HepG2 (cell line): ENCODE results near the gene RPS2. TPM values are rescaled to one million over a fixed set of nuclear protein-coding genes. Genes with fewer than 3 reads are reported as not detected.

Experiments
- ATRX ChIP-seq: sonication (generic); formaldehyde crosslinking; IDR thresholded peaks from 2 replicates; pipeline ENCODE4 v1.4.0; 2020; ENCODE audit warnings: missing genetic modification reagents, borderline replicate concordance
- CEBPZ ChIP-seq: IDR thresholded peaks from 2 replicates; pipeline ENCODE4 v1.6.1; 2012; ENCODE audit warnings: low read length, improper control_type of control experiment
- DZIP1 ChIP-seq: sonication (generic); formaldehyde crosslinking; IDR thresholded peaks from 2 replicates; pipeline ENCODE4 v1.5.0; 2020; ENCODE audit warnings: mild to moderate bottlenecking, missing genetic modification reagents
- ETV5 ChIP-seq: IDR thresholded peaks from 2 replicates; pipeline ENCODE4 v1.6.1; 2018; ENCODE audit warnings: missing biosample characterization, missing genetic modification reagents, inconsistent platforms, borderline replicate concordance
- KAT7 ChIP-seq: IDR thresholded peaks from 2 replicates; pipeline ENCODE4 v1.6.1; 2018; ENCODE audit warnings: borderline replicate concordance, missing compliant biosample characterization
- POLR2G ChIP-seq: fragments of 200-400 bp; formaldehyde crosslinking; IDR thresholded peaks from 2 replicates; pipeline ENCODE4 v1.6.1; 2018; ENCODE audit warnings: mild to moderate bottlenecking, low read depth, low read length, moderate library complexity
- RORA ChIP-seq: sonication (generic); formaldehyde crosslinking; IDR thresholded peaks from 2 replicates; pipeline ENCODE4 v1.5.0; 2020; ENCODE audit warnings: mild to moderate bottlenecking, missing genetic modification reagents, moderate library complexity
- SAP130 ChIP-seq: IDR thresholded peaks from 2 replicates; pipeline ENCODE4 v1.6.1; 2016; ENCODE audit warnings: low read depth
- SIX4 ChIP-seq: sonication (generic); formaldehyde crosslinking; IDR thresholded peaks from 2 replicates; pipeline ENCODE4 v1.4.0; 2020; ENCODE audit warnings: missing genetic modification reagents
- ZMAT3 ChIP-seq: sonication (generic); formaldehyde crosslinking; conservative IDR thresholded peaks from 2 replicates; pipeline ENCODE4 v1.7.0; 2021; ENCODE audit warnings: missing genetic modification reagents
- ZNF251 ChIP-seq: sonication (generic); formaldehyde crosslinking; IDR thresholded peaks from 2 replicates; pipeline ENCODE4 v1.9.0; 2021; ENCODE audit warnings: mild to moderate bottlenecking, missing genetic modification reagents
- ZNF354B ChIP-seq: sonication (generic); formaldehyde crosslinking; IDR thresholded peaks from 2 replicates; pipeline ENCODE4 v1.8.0; 2022; ENCODE audit warnings: mild to moderate bottlenecking, missing genetic modification reagents
- ZNF816 ChIP-seq: sonication (generic); formaldehyde crosslinking; IDR thresholded peaks from 2 replicates; pipeline ENCODE4 v1.8.0; 2022; ENCODE audit warnings: missing genetic modification reagents, mild to moderate bottlenecking, borderline replicate concordance
- ZSCAN22 ChIP-seq: sonication (generic); formaldehyde crosslinking; IDR thresholded peaks from 2 replicates; pipeline ENCODE4 v1.4.0; 2020; ENCODE audit warnings: mild to moderate bottlenecking, missing genetic modification reagents
- polyA plus RNA-seq, 8 experiments: library from polyadenylated mRNA; depleted of rRNA in 3 of 8; stranded (reverse) in 7 of 8; unstranded in 1 of 8; fragments of >200 nt; fragmentation: Illumina TruSeq in 4 of 8; extraction: Trizol in 4 of 8; gene quantifications; 2 replicates each; pipeline versions ENCODE4 v1.2.1 to v1.2.3, GENCODE V29; 2011 to 2016; ENCODE audit warnings: low read depth in 4 of 8, missing spikeins in 1 of 8, mixed read lengths in 1 of 8; ENCODE audit not compliant: insufficient read depth in 1 of 8
- total RNA-seq, 5 experiments: library from RNA; depleted of rRNA; stranded (reverse); fragments of >200 nt; fragmentation: Illumina TruSeq; extraction: Trizol; gene quantifications; 2 replicates each; pipeline ENCODE4 v1.2.3, GENCODE V29; 2016; ENCODE audit warnings: low read depth in 1 of 5
- TF ChIP-seq, protein P1 (sequence below): sonication (generic); IDR thresholded peaks from 2 replicates; pipeline ENCODE4 v1.6.1; 2016; ENCODE audit warnings: low read depth, borderline replicate concordance

Gene RPS2
- total and polyA plus RNA-seq, 2 of the 13 experiments (the other 11 are each of a cell fraction or from before 2014, with no cell fraction given) = 1,908 to 4,514 TPM

- TF ChIP-seq, protein P1, sequence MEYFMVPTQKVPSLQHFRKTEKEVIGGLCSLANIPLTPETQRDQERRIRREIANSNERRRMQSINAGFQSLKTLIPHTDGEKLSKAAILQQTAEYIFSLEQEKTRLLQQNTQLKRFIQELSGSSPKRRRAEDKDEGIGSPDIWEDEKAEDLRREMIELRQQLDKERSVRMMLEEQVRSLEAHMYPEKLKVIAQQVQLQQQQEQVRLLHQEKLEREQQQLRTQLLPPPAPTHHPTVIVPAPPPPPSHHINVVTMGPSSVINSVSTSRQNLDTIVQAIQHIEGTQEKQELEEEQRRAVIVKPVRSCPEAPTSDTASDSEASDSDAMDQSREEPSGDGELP = peak; percentile 23; the same call in 1 of the 2 replicates
- TF ChIP-seq ZNF816 (CRISPR knock-in tag) (no peak), RORA (no peak), CEBPZ (no peak), ZNF251 (CRISPR knock-in tag) (no peak), DZIP1 (0 out of 2 replicates have a peak, but pooled peaks have one; percentile 42), POLR2G (peak; percentile 49; the same call in 1 of the 2 replicates), SAP130 (CRISPR knock-in tag) (no peak), ZNF354B (CRISPR knock-in tag) (no peak), ETV5 (CRISPR knock-in tag) (no peak), SIX4 (CRISPR knock-in tag) (no peak), ZMAT3 (CRISPR knock-in tag) (no peak), ZSCAN22 (no peak), ATRX (no peak), KAT7 (CRISPR knock-in tag) (no peak)
Observed at GRCh38 chr16:1982013-1982433, 17.4 kb upstream of the RPS2 start (continued).
